Natural killer cell (primary cell): Measurements from ENCODE around the gene SLC8A1. TPM values are rescaled to one million over a fixed set of nuclear protein-coding genes. Genes with fewer than 3 reads are reported as not detected.

Experiments
- ATAC-seq, 3 donors: fragments of 150-1000 bp in 2 of 3; fragments of 200-7000 bp in 1 of 3; cut with Tn5 transposase; 1 replicate in 1 of 3; 2 replicates in 2 of 3; pipeline ENCODE4 v1.10.0; 2021; ENCODE audit warnings: mild to moderate bottlenecking in 2 of 3, moderate library complexity in 2 of 3
- DNase-seq, 2 donors: peaks; one replicate each; pipeline versions ENCODE4 v3.0.0 to v3.0.0-alpha.2; 2013 to 2021; ENCODE audit warnings: mixed read lengths in 1 of 2
- H3K27ac ChIP-seq: one replicate; pipeline ENCODE4 v1.5.1; 2013; ENCODE audit warnings: mild to moderate bottlenecking, low read length
- H3K27me3 ChIP-seq: one replicate; pipeline ENCODE4 v1.6.1; 2013; ENCODE audit warnings: low read length; ENCODE audit not compliant: control insufficient read depth, insufficient read depth
- H3K36me3 ChIP-seq: one replicate; pipeline ENCODE4 v1.6.1; 2013; ENCODE audit warnings: low read length; ENCODE audit not compliant: control insufficient read depth, insufficient read depth
- H3K4me1 ChIP-seq: one replicate; pipeline ENCODE4 v1.6.1; 2013; ENCODE audit warnings: low read length; ENCODE audit not compliant: control insufficient read depth, insufficient read depth
- H3K4me3 ChIP-seq: one replicate; pipeline ENCODE4 v1.5.1; 2013; ENCODE audit warnings: low read length
- H3K9me3 ChIP-seq: one replicate; pipeline ENCODE4 v1.6.1; 2013; ENCODE audit warnings: low read length; ENCODE audit not compliant: control insufficient read depth, insufficient read depth
- H3K27ac Mint-ChIP-seq, 2 donors: one replicate each; pipeline ENCODE4 v1.8.0; 2022; ENCODE audit warnings: mild to moderate bottlenecking in 2 of 2, mixed read lengths in 2 of 2, moderate library complexity in 1 of 2
- H3K27me3 Mint-ChIP-seq, 2 donors: one replicate each; pipeline ENCODE4 v1.8.0; 2022; ENCODE audit warnings: low read depth in 2 of 2, mixed read lengths in 2 of 2
- H3K36me3 Mint-ChIP-seq: one replicate; pipeline ENCODE4 v1.8.0; 2022; ENCODE audit warnings: mixed read lengths
- H3K4me1 Mint-ChIP-seq, 2 donors: one replicate each; pipeline ENCODE4 v1.8.0; 2022; ENCODE audit warnings: mixed read lengths in 2 of 2
- H3K4me3 Mint-ChIP-seq: one replicate; pipeline ENCODE4 v1.8.0; 2022; ENCODE audit warnings: mild to moderate bottlenecking, moderate library complexity, mixed read lengths
- H3K9me3 Mint-ChIP-seq, 2 donors: one replicate each; pipeline ENCODE4 v1.8.0; 2022; ENCODE audit warnings: mixed read lengths in 2 of 2
- CTCF ChIP-seq: fragments of 200-600 bp; IDR thresholded peaks from one replicate; pipeline ENCODE4 v1.8.0; 2022; ENCODE audit warnings: antibody characterized with exemption
- WGBS: methylation state at CpG from one replicate; pipeline ENCODE4 v1.1.7; 2013; ENCODE audit warnings: missing lambda C conversion rate; ENCODE audit not compliant: insufficient coverage; 5-methylcytosine and 5-hydroxymethylcytosine counted together
- intact Hi-C: fragments of 100-400 bp; cut with micrococcal nuclease; formaldehyde crosslinking; loops from one replicate; pipeline ENCODE4 v1.14.2; 2022
- total RNA-seq, 4 donors: library from RNA; stranded (reverse); fragments of 120-200 nt in 1 of 4; gene quantifications; one replicate each; pipeline versions ENCODE4 v1.2.3 to v1.2.4, GENCODE V29; 2013 to 2022

The SLC8A1 gene
- total RNA-seq, 3 donors from 2014 or later (not counting 1 experiment from before 2014, with no cell fraction given): 1.4 to 4.7 (median 3.6) TPM

GRCh38 chr2:40466332-40466906 is 14.5 kb upstream of the SLC8A1 start:
- ATAC-seq: no peak
- Histone ChIP-seq H3K27ac (no peak overlapping the region), H3K9me3 (no peaks in the 10 kb centered on the region), H3K4me3 (no peak overlapping the region), H3K4me1 (no peaks in the 10 kb centered on the region), H3K27me3 (no peaks in the 10 kb centered on the region), H3K36me3 (no peaks in the 10 kb centered on the region)
- 100% methylated on average over 2 of the region's 3 CpGs for WGBS
- no peak overlapping the region for H3K27ac Mint-ChIP-seq
- DNase-seq: no peak
- H3K4me3 Mint-ChIP-seq: no peak overlapping the region
- H3K9me3 Mint-ChIP-seq: peaks cover 0 to 3% of the 10 kb centered on the region in 2 donors
- no peaks in the 10 kb centered on the region for H3K36me3 Mint-ChIP-seq
- H3K4me1 Mint-ChIP-seq: no peaks in the 10 kb centered on the region
- no peaks in the 10 kb centered on the region for H3K27me3 Mint-ChIP-seq
- intact Hi-C loops: no loop called here
- no peak for TF ChIP-seq CTCF

GRCh38 chr2:40463112-40463511 is 11.2 kb upstream of the SLC8A1 start:
- H3K36me3 ChIP-seq: no peaks in the 10 kb centered on the region
- intact Hi-C loops: no loop called here
- H3K27ac Mint-ChIP-seq: no peak overlapping the region
- no peak for DNase-seq
- no peak overlapping the region for H3K27ac ChIP-seq
- H3K27me3 Mint-ChIP-seq: no peaks in the 10 kb centered on the region
- no peaks in the 10 kb centered on the region for H3K4me1 Mint-ChIP-seq
- H3K4me3 ChIP-seq: no peak overlapping the region
- no peaks in the 10 kb centered on the region for H3K27me3 ChIP-seq
- no peaks in the 10 kb centered on the region for H3K4me1 ChIP-seq
- no peaks in the 10 kb centered on the region for H3K36me3 Mint-ChIP-seq
- H3K9me3 ChIP-seq: no peaks in the 10 kb centered on the region
- 92% methylated on average over 8 of the region's 8 CpGs for WGBS
- no peak for ATAC-seq
- no peak overlapping the region for H3K4me3 Mint-ChIP-seq
- no peak for TF ChIP-seq CTCF
- H3K9me3 Mint-ChIP-seq: no peaks in the 10 kb centered on the region

- ATAC-seq: no peak
- H3K27ac Mint-ChIP-seq: no peak overlapping the region
- WGBS: 81% methylated on average over 6 of the region's 6 CpGs
- Histone ChIP-seq H3K27ac (no peak overlapping the region), H3K9me3 (no peaks in the 10 kb centered on the region), H3K4me3 (no peak overlapping the region), H3K4me1 (no peaks in the 10 kb centered on the region), H3K27me3 (no peaks in the 10 kb centered on the region), H3K36me3 (no peaks in the 10 kb centered on the region)
- no peak for DNase-seq
- H3K27me3 Mint-ChIP-seq: no peaks in the 10 kb centered on the region
- no peak for TF ChIP-seq CTCF
- intact Hi-C loops: no loop called here
- no peak overlapping the region for H3K4me3 Mint-ChIP-seq
- H3K4me1 Mint-ChIP-seq: no peaks in the 10 kb centered on the region
- no peaks in the 10 kb centered on the region for H3K36me3 Mint-ChIP-seq
- H3K9me3 Mint-ChIP-seq: no peaks in the 10 kb centered on the region
These were observed 6.4 kb upstream of the SLC8A1 start for GRCh38 chr2:40458271-40458794.

- no peak for ATAC-seq
- Mint-ChIP-seq H3K9me3 (no peaks in the 10 kb centered on the region), H3K27ac (no peak overlapping the region), H3K4me3 (no peak overlapping the region), H3K4me1 (no peaks in the 10 kb centered on the region), H3K27me3 (peaks cover 3 to 4% of the 10 kb centered on the region in 2 donors), H3K36me3 (no peaks in the 10 kb centered on the region)
- no peak overlapping the region for H3K27ac ChIP-seq
- intact Hi-C loops: no loop called here
- no peaks in the 10 kb centered on the region for H3K36me3 ChIP-seq
- H3K9me3 ChIP-seq: no peaks in the 10 kb centered on the region
- no peaks in the 10 kb centered on the region for H3K27me3 ChIP-seq
- DNase-seq: no peak
- no peak overlapping the region for H3K4me3 ChIP-seq
- H3K4me1 ChIP-seq: no peaks in the 10 kb centered on the region
- WGBS: 77% methylated on average over 5 of the region's 5 CpGs
- no peak for TF ChIP-seq CTCF
These were observed 5.9 kb upstream of the SLC8A1 start for GRCh38 chr2:40457837-40458236.
